GM23248 (cell line): ENCODE data around the gene TBC1D30. TPM values are rescaled to one million over a fixed set of nuclear protein-coding genes. Genes with fewer than 3 reads are reported as not detected.

Experiments used
- DNase-seq: peaks from one replicate; pipeline ENCODE4 v3.0.0-alpha.2; 2015
- H2AFZ ChIP-seq: fragments of 200-600 bp; sonication (generic); 2 replicates; pipeline ENCODE4 v1.6.1; 2016; ENCODE audit warnings: antibody characterized with exemption
- H3F3A ChIP-seq: fragments of 200-600 bp; sonication (generic); 2 replicates; pipeline ENCODE4 v1.6.1; 2016; ENCODE audit warnings: mild to moderate bottlenecking, antibody characterized with exemption, mixed run types; ENCODE audit not compliant: insufficient read depth
- H3K27ac ChIP-seq: fragments of 200-600 bp; sonication (generic); 2 replicates; pipeline ENCODE4 v1.5.1; 2016; ENCODE audit warnings: mild to moderate bottlenecking
- H3K27me3 ChIP-seq: fragments of 200-600 bp; sonication (generic); replicated peaks from 2 replicates; pipeline ENCODE4 v1.6.1; 2016; ENCODE audit warnings: mild to moderate bottlenecking; ENCODE audit not compliant: insufficient read depth
- H3K36me3 ChIP-seq: fragments of 200-600 bp; sonication (generic); 2 replicates; pipeline ENCODE4 v1.6.1; 2016; ENCODE audit warnings: low read depth, mild to moderate bottlenecking
- H3K4me1 ChIP-seq: fragments of 200-600 bp; sonication (generic); 2 replicates; pipeline ENCODE4 v1.6.1; 2016; ENCODE audit warnings: mild to moderate bottlenecking; ENCODE audit not compliant: insufficient read depth
- H3K4me2 ChIP-seq: fragments of 200-600 bp; sonication (generic); one replicate; pipeline ENCODE4 v1.6.1; 2016; ENCODE audit warnings: mild to moderate bottlenecking; ENCODE audit not compliant: unreplicated experiment
- H3K4me3 ChIP-seq: fragments of 200-600 bp; sonication (generic); 2 replicates; pipeline ENCODE4 v1.5.1; 2016; ENCODE audit warnings: mild to moderate bottlenecking
- H3K79me2 ChIP-seq: fragments of 200-600 bp; sonication (generic); 2 replicates; pipeline ENCODE4 v1.6.1; 2016; ENCODE audit warnings: mild to moderate bottlenecking; ENCODE audit not compliant: insufficient read depth
- H3K9ac ChIP-seq: fragments of 200-600 bp; sonication (generic); 2 replicates; pipeline ENCODE4 v1.6.1; 2016; ENCODE audit warnings: mild to moderate bottlenecking
- H3K9me2 ChIP-seq: fragments of 200-600 bp; sonication (generic); 2 replicates; pipeline ENCODE4 v1.6.1; 2016; ENCODE audit warnings: mixed run types, mild to moderate bottlenecking, moderate library complexity; ENCODE audit not compliant: insufficient read depth
- H3K9me3 ChIP-seq: fragments of 200-600 bp; sonication (generic); one replicate; pipeline ENCODE4 v1.6.1; 2017; ENCODE audit warnings: low read depth
- H4K20me1 ChIP-seq: fragments of 200-600 bp; sonication (generic); 2 replicates; pipeline ENCODE4 v1.6.0; 2016; ENCODE audit not compliant: insufficient read depth
- EZH2 ChIP-seq: fragments of 200-600 bp; sonication (generic); IDR thresholded peaks from 2 replicates; pipeline ENCODE4 v1.6.1; 2018; ENCODE audit warnings: antibody characterized with exemption, mild to moderate bottlenecking; ENCODE audit not compliant: insufficient read depth, poor library complexity, severe bottlenecking
- EZH2phosphoT487 ChIP-seq: fragments of 200-600 bp; sonication (generic); IDR thresholded peaks from 2 replicates; pipeline ENCODE4 v1.6.1; 2018; ENCODE audit warnings: antibody characterized with exemption, moderate library complexity, mild to moderate bottlenecking, low read depth; ENCODE audit not compliant: insufficient read depth
- WGBS, 2 experiments: methylation state at CpG; one replicate each; pipeline ENCODE4 v1.1.6; 2015 to 2017; ENCODE audit warnings: low lambda C conversion rate in 2 of 2, low coverage in 1 of 2; ENCODE audit errors: missing lambda C conversion rate in 2 of 2; 5-methylcytosine and 5-hydroxymethylcytosine counted together
- in situ Hi-C: fragments of 300-500 bp; cut with MboI; formaldehyde crosslinking; loops from 2 replicates; pipeline ENCODE4 v1.15.0; 2020
- polyA plus RNA-seq: library from polyadenylated mRNA; unstranded; fragments of >200 nt; fragmentation: Nextera tagmentation; extraction: Ambion mirVana; gene quantifications from 2 replicates; pipeline ENCODE4 v1.2.1, GENCODE V29; 2016
- total RNA-seq: library from RNA; depleted of rRNA; stranded (reverse); fragments of >200 nt; shearing (Covaris generic); gene quantifications from 2 replicates; pipeline ENCODE4 v1.2.3, GENCODE V29; 2014

The TBC1D30 gene
- total and polyA plus RNA-seq, 2 experiments from 2014 or later, result 0.49 TPM; not detected in 1

DNA sequence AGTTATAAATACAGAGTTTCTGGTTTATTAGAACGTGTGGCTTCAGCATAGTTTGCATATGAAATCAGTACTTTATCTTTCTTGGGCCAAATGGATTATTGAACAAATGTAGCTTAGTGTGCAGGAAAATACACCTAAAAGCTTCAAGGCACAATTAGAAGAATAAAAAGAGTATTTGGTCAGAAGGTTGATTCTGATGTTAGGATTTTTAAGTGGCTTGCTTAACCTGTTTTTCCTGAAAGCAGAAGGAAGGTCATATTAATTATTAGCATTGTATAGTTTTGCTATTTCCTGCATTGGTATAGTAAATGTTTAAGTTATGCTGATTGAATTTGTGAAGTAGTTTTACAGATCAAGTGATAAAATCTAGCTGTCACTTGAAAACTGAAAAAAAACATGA is 34.3 kb upstream of the TBC1D30 start:
- H3K4me1 ChIP-seq, result no peaks in the 10 kb centered on the region
- no peak overlapping the region for H3K4me2 ChIP-seq
- no peaks in the 10 kb centered on the region for H3K9me3 ChIP-seq
- H4K20me1 ChIP-seq, result no peaks in the 10 kb centered on the region
- TF ChIP-seq EZH2phosphoT487 (no peak), EZH2 (no peak)
- H3K36me3 ChIP-seq, result no peaks in the 10 kb centered on the region
- no peak overlapping the region for H3K4me3 ChIP-seq
- no peak overlapping the region for H3K9ac ChIP-seq
- in situ Hi-C loops, result no loop called here
- no peaks in the 10 kb centered on the region for H3K79me2 ChIP-seq
- WGBS, 2 experiments, result 26 to 45% methylated on average over 1 of the region's 1 CpG
- no peak overlapping the region for H2AFZ ChIP-seq
- peaks cover 4% of the 10 kb centered on the region; the same call in 1 of the 2 replicates for H3K27me3 ChIP-seq
- H3F3A ChIP-seq, result no peaks in the 10 kb centered on the region
- no peak for DNase-seq
- H3K27ac ChIP-seq, result no peak overlapping the region
- no peaks in the 10 kb centered on the region for H3K9me2 ChIP-seq

DNA sequence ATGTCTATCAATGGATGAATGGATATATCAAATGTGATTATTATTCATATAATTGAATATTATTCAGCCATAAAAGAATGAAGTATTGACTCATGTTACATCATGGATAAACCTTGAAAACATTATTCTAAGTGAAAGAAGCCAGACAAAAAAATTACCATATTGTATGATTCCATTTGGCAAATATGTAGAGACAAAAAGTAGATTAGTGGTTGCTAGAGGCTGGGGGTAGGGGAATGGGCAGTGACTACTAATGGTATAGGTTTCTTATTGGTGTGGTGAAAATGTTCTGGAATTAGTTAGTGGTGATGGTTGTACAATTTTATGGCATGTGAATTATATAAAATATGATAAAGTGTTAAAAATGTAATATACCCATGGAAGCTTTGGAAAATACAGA is 33.4 kb upstream of the TBC1D30 start:
- H3F3A ChIP-seq, result no peaks in the 10 kb centered on the region
- H3K9me2 ChIP-seq, result no peaks in the 10 kb centered on the region
- peaks cover 4% of the 10 kb centered on the region; the same call in 1 of the 2 replicates for H3K27me3 ChIP-seq
- no peak for DNase-seq
- H4K20me1 ChIP-seq, result no peaks in the 10 kb centered on the region
- H3K9me3 ChIP-seq, result no peaks in the 10 kb centered on the region
- in situ Hi-C loops, result no loop called here
- no peak overlapping the region for H3K4me2 ChIP-seq
- no peak overlapping the region for H3K4me3 ChIP-seq
- TF ChIP-seq EZH2phosphoT487 (no peak), EZH2 (no peak)
- H3K9ac ChIP-seq, result no peak overlapping the region
- H3K4me1 ChIP-seq, result no peaks in the 10 kb centered on the region
- H3K79me2 ChIP-seq, result no peaks in the 10 kb centered on the region
- no peak overlapping the region for H2AFZ ChIP-seq
- H3K27ac ChIP-seq, result no peak overlapping the region
- H3K36me3 ChIP-seq, result no peaks in the 10 kb centered on the region

DNA sequence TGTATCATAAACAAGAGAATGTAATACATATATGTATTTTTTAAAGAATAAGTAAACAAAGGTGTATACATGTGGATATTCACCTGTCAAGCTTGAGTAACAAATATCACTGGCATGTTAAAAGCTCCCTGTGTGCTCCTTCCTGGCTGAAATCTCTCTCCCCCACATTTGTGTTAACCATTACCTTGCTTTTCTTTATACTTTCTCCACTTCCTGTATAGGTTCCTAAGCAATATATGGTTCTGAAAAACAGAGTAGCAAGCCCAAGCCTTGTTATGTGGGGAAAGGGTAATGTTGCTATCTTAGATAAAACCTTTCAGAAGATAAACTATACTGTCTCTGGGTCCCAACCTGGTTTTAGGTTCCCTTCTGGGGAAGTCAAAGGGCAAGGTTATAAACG is 32.3 kb upstream of the TBC1D30 start:
- Histone ChIP-seq H3K27ac (no peak overlapping the region), H3K27me3 (peaks cover 4% of the 10 kb centered on the region; the same call in 1 of the 2 replicates), H3K9me3 (no peaks in the 10 kb centered on the region), H4K20me1 (no peaks in the 10 kb centered on the region), H3K9me2 (no peaks in the 10 kb centered on the region), H3K36me3 (no peaks in the 10 kb centered on the region), H3F3A (no peaks in the 10 kb centered on the region), H3K9ac (no peak overlapping the region), H3K79me2 (no peaks in the 10 kb centered on the region), H2AFZ (no peak overlapping the region), H3K4me3 (no peak overlapping the region), H3K4me1 (no peaks in the 10 kb centered on the region), H3K4me2 (no peak overlapping the region)
- no peak for TF ChIP-seq EZH2phosphoT487
- TF ChIP-seq EZH2, result no peak
- DNase-seq, result no peak
- 54 to 70% methylated on average over 1 of the region's 1 CpG for WGBS, 2 experiments
- in situ Hi-C loops, result no loop called here

DNA sequence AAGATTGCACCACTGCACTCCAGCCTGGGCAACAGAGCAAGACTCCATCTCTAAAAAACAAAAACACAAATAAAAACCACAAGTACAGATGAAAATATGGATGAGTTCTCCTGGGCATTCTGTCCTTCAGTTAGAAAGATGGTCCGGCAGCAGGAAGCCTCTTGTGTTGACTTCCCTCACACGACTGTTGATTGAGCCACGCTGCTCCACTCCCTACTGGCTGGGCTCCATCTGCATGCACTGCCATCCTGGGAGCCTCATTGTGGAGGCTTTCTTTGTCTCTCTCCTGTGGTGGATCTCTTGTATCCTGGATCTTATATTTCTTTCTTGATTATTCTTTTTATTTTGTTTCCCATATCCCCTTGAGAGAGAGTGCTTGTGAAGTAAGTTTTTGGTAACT is 30.8 kb upstream of the TBC1D30 start:
- peaks cover 11% of the 10 kb centered on the region; the same call in 1 of the 2 replicates for H3K27me3 ChIP-seq
- no peak overlapping the region for H3K9ac ChIP-seq
- H3K9me3 ChIP-seq, result no peaks in the 10 kb centered on the region
- H3K9me2 ChIP-seq, result no peaks in the 10 kb centered on the region
- H3K4me1 ChIP-seq, result no peaks in the 10 kb centered on the region
- H3K4me2 ChIP-seq, result no peak overlapping the region
- no peak overlapping the region for H2AFZ ChIP-seq
- no peak overlapping the region for H3K4me3 ChIP-seq
- no peaks in the 10 kb centered on the region for H3F3A ChIP-seq
- TF ChIP-seq EZH2, result no peak
- TF ChIP-seq EZH2phosphoT487, result no peak
- in situ Hi-C loops, result no loop called here
- H3K27ac ChIP-seq, result no peak overlapping the region
- H3K36me3 ChIP-seq, result no peaks in the 10 kb centered on the region
- WGBS, 2 experiments, result 22 to 26% methylated on average over 3 of the region's 3 CpGs
- H4K20me1 ChIP-seq, result no peaks in the 10 kb centered on the region
- no peaks in the 10 kb centered on the region for H3K79me2 ChIP-seq
- no peak for DNase-seq

DNA sequence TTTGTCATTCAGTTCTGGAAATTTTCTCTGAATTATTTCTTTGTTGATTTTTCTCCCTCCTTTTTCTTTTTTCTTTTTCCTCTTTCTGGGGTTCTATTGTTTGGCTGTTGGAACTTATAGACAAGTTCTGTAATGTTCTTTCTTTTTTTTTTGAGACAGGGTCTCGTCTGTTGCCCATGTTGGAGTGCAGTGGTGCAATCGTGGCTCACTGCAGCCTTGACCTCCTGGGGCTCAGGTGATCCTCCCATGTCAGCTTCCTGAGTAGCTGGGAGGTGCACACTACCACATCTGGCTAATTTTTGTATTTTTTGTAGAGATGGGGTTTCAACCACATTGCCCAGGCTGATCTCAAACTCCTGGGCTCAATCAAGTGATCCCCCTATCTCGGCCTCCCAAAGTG is 30.1 kb upstream of the TBC1D30 start:
- WGBS, 2 experiments, result 28 to 29% methylated on average over 3 of the region's 3 CpGs
- no peaks in the 10 kb centered on the region for H3K36me3 ChIP-seq
- in situ Hi-C loops, result no loop called here

More for the DNA sequence above, 30.1 kb upstream of the TBC1D30 start:
- H3K4me1 ChIP-seq, result no peaks in the 10 kb centered on the region
- H3K9ac ChIP-seq, result no peak overlapping the region
- no peaks in the 10 kb centered on the region for H4K20me1 ChIP-seq
- no peaks in the 10 kb centered on the region for H3F3A ChIP-seq
- no peak for TF ChIP-seq EZH2phosphoT487
- no peak for TF ChIP-seq EZH2
- DNase-seq, result no peak
- H2AFZ ChIP-seq, result no peak overlapping the region
- H3K9me2 ChIP-seq, result no peaks in the 10 kb centered on the region
- H3K4me2 ChIP-seq, result no peak overlapping the region
- H3K79me2 ChIP-seq, result no peaks in the 10 kb centered on the region
- no peak overlapping the region for H3K4me3 ChIP-seq
- no peak overlapping the region for H3K27ac ChIP-seq
- H3K9me3 ChIP-seq, result no peaks in the 10 kb centered on the region
- H3K27me3 ChIP-seq, result peaks cover 11% of the 10 kb centered on the region; the same call in 1 of the 2 replicates
